ENCODE data around the gene CUBN. TPM values are rescaled to one million over a fixed set of nuclear protein-coding genes. Genes with fewer than 3 reads are reported as not detected.

The CUBN gene
- total RNA-seq, 1 donor from 2014 or later = 2.7 TPM

GRCh38 chr10:16820018-16820417, 309.6 kb downstream of the CUBN start:
- H3K9me3 ChIP-seq (ENCODE audit: insufficient read depth, low read depth, low read length) = peaks cover 15% of the 10 kb centered on the region
- no peaks in the 10 kb centered on the region for H3K27me3 ChIP-seq (ENCODE audit: insufficient read depth, low read length)
- H3K4me1 ChIP-seq (ENCODE audit: insufficient read depth, low read length) = peaks cover 9% of the 10 kb centered on the region
- H3K27ac Mint-ChIP-seq (ENCODE audit: unreplicated experiment) = no peak overlapping the region
- peaks cover 5% of the 10 kb centered on the region for H3K36me3 Mint-ChIP-seq (ENCODE audit: low read depth, unreplicated experiment)
- no peak overlapping the region for H2AFZ ChIP-seq (ENCODE audit: low read depth, low read length)
- no peak overlapping the region for H3K4me2 ChIP-seq (ENCODE audit: low read length)
- TF ChIP-seq EZH2 (IDR thresholded peaks at IDR 0.05; ENCODE audit: insufficient read depth, low read length) (no peak), CTCF (IDR thresholded peaks at IDR 0.05; ENCODE audit: insufficient read depth, low read depth, low read length) (no peak)
- no peaks in the 10 kb centered on the region for H3K27me3 Mint-ChIP-seq (ENCODE audit: low read depth, unreplicated experiment)
- H3K4me3 ChIP-seq (ENCODE audit: insufficient read depth, low read depth, low read length) = no peak overlapping the region
- H3K27ac ChIP-seq (ENCODE audit: low read depth, low read length) = no peak overlapping the region
- H3K9me3 Mint-ChIP-seq (ENCODE audit: unreplicated experiment) = peaks cover 20% of the 10 kb centered on the region
- no peak for DNase-seq (ENCODE audit: low read depth)
- peaks cover 21% of the 10 kb centered on the region for H3K79me2 ChIP-seq (ENCODE audit: insufficient read depth, low read length)
- peaks cover 12% of the 10 kb centered on the region for H3K4me1 Mint-ChIP-seq (ENCODE audit: low read depth, unreplicated experiment)
- H3K4me3 Mint-ChIP-seq (ENCODE audit: unreplicated experiment) = no peak overlapping the region
- peaks cover 3% of the 10 kb centered on the region for H3K36me3 ChIP-seq (ENCODE audit: insufficient read depth, low read length)
- H4K20me1 ChIP-seq (ENCODE audit: insufficient read depth, low read length) = peaks cover 14% of the 10 kb centered on the region
- FAIRE-seq = peak; percentile 9
- H3K9ac ChIP-seq (ENCODE audit: low read length) = no peak overlapping the region

GRCh38 chr10:16819436-16819835, 310.2 kb downstream of the CUBN start:
- Histone ChIP-seq H3K36me3 (ENCODE audit: insufficient read depth, low read length) (peaks cover 3% of the 10 kb centered on the region), H3K9ac (ENCODE audit: low read length) (no peak overlapping the region), H3K79me2 (ENCODE audit: insufficient read depth, low read length) (peaks cover 26% of the 10 kb centered on the region), H2AFZ (ENCODE audit: low read depth, low read length) (no peak overlapping the region), H3K4me1 (ENCODE audit: insufficient read depth, low read length) (peaks cover 9% of the 10 kb centered on the region), H3K4me3 (ENCODE audit: insufficient read depth, low read depth, low read length) (no peak overlapping the region), H3K27ac (ENCODE audit: low read depth, low read length) (no peak overlapping the region), H3K9me3 (ENCODE audit: insufficient read depth, low read depth, low read length) (peaks cover 15% of the 10 kb centered on the region), H3K4me2 (ENCODE audit: low read length) (no peak overlapping the region), H3K27me3 (ENCODE audit: insufficient read depth, low read length) (no peaks in the 10 kb centered on the region), H4K20me1 (ENCODE audit: insufficient read depth, low read length) (peaks cover 20% of the 10 kb centered on the region)
- H3K36me3 Mint-ChIP-seq (ENCODE audit: low read depth, unreplicated experiment) = peaks cover 5% of the 10 kb centered on the region
- peaks cover 20% of the 10 kb centered on the region for H3K9me3 Mint-ChIP-seq (ENCODE audit: unreplicated experiment)
- H3K27me3 Mint-ChIP-seq (ENCODE audit: low read depth, unreplicated experiment) = no peaks in the 10 kb centered on the region
- H3K4me1 Mint-ChIP-seq (ENCODE audit: low read depth, unreplicated experiment) = peaks cover 15% of the 10 kb centered on the region
- FAIRE-seq (no peak), DNase-seq (ENCODE audit: low read depth) (no peak)
- TF ChIP-seq CTCF (IDR thresholded peaks at IDR 0.05; ENCODE audit: insufficient read depth, low read depth, low read length) = no peak
- no peak for TF ChIP-seq EZH2 (IDR thresholded peaks at IDR 0.05; ENCODE audit: insufficient read depth, low read length)
- no peak overlapping the region for H3K4me3 Mint-ChIP-seq (ENCODE audit: unreplicated experiment)
- no peak overlapping the region for H3K27ac Mint-ChIP-seq (ENCODE audit: unreplicated experiment)

DNA sequence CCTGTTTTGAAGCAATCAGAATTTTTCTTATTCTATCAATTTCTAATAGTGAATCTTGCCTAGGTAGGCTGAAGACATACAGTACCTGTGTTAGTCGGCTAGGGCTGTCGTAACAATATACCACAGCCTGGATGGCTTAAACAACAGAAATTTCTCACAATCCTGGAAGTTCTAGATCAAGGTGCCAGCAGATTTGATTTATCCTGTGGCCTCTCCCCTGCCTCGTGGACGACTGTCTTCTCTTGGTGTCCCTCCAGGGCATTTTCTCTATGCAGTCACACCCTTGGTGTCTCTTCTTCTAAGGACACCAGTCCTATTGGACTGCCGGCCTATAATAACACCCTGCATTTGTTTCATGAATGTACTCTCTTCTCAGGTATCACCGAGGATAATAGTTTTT, 310.6 kb downstream of the CUBN start:
- peaks cover 20% of the 10 kb centered on the region for H3K9me3 Mint-ChIP-seq (ENCODE audit: unreplicated experiment)
- H3K27me3 ChIP-seq (ENCODE audit: insufficient read depth, low read length) = no peaks in the 10 kb centered on the region
- H3K27me3 Mint-ChIP-seq (ENCODE audit: low read depth, unreplicated experiment) = no peaks in the 10 kb centered on the region
- H3K9ac ChIP-seq (ENCODE audit: low read length) = no peak overlapping the region
- H3K36me3 Mint-ChIP-seq (ENCODE audit: low read depth, unreplicated experiment) = peaks cover 5% of the 10 kb centered on the region
- TF ChIP-seq CTCF (IDR thresholded peaks at IDR 0.05; ENCODE audit: insufficient read depth, low read depth, low read length) (no peak), EZH2 (IDR thresholded peaks at IDR 0.05; ENCODE audit: insufficient read depth, low read length) (no peak)
- H3K79me2 ChIP-seq (ENCODE audit: insufficient read depth, low read length) = peaks cover 31% of the 10 kb centered on the region
- H3K27ac Mint-ChIP-seq (ENCODE audit: unreplicated experiment) = no peak overlapping the region
- peaks cover 3% of the 10 kb centered on the region for H3K36me3 ChIP-seq (ENCODE audit: insufficient read depth, low read length)
- H4K20me1 ChIP-seq (ENCODE audit: insufficient read depth, low read length) = peaks cover 22% of the 10 kb centered on the region
- no peak overlapping the region for H3K4me3 ChIP-seq (ENCODE audit: insufficient read depth, low read depth, low read length)
- FAIRE-seq (no peak), DNase-seq (ENCODE audit: low read depth) (no peak)
- H3K4me3 Mint-ChIP-seq (ENCODE audit: unreplicated experiment) = no peak overlapping the region
- H3K4me1 Mint-ChIP-seq (ENCODE audit: low read depth, unreplicated experiment) = peaks cover 15% of the 10 kb centered on the region
- H3K27ac ChIP-seq (ENCODE audit: low read depth, low read length) = no peak overlapping the region
- peaks cover 9% of the 10 kb centered on the region for H3K4me1 ChIP-seq (ENCODE audit: insufficient read depth, low read length)
- no peak overlapping the region for H2AFZ ChIP-seq (ENCODE audit: low read depth, low read length)
- H3K4me2 ChIP-seq (ENCODE audit: low read length) = no peak overlapping the region
- H3K9me3 ChIP-seq (ENCODE audit: insufficient read depth, low read depth, low read length) = peaks cover 15% of the 10 kb centered on the region

All from astrocyte (in vitro differentiated cells and primary cell).